ENCODE results near the gene TMPRSS9.

DNA sequence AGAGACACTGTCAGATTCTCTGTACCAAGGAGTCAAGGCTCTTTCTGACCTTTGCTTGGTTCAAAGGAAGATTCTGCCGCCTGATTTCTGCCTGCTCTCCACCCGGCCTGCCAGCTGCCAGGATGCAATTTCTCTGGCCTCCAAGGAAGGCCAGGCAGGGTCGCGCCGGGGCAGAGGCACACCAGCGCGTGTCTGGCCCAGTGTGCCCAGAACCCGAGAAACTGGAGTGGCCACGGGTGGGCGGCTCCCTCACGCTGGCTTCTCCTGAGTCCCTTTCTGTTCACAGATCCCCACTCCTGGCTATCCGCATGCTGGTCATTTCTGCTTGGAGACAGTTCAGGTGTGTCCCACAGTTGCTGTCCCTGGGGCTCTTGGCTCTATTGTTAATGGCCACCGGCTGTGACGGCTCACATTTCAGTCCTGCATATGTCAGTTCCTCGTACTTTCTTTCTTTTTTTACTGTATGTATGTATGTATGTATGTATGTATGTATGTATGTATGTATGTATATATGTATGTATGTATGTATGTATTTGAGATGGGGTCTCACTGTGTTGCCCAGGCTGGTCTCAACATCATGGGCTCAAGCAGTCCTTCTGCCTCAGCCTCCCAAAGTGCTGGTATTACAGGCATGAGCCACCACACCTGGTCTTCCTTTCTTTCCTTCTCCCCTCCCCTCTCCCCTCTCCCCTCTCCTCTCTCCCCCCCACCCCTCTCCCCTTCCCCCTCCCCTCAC, 16.9 kb downstream of the TMPRSS9 start:
- no peak for TF ChIP-seq GATA2 (IDR thresholded peaks at IDR 0.05; ENCODE audit: low read depth, low read length)
- no peak for TF ChIP-seq GATA3 (IDR thresholded peaks at IDR 0.05; ENCODE audit: low read depth, low read length)

Data from SH-SY5Y (cell line).